GM23338 (cell line): ENCODE results near the gene LYPD4. TPM values are rescaled to one million over a fixed set of nuclear protein-coding genes. Genes with fewer than 3 reads are reported as not detected.

Experiments used
- ATAC-seq: fragments of 200-7000 bp; cut with Tn5 transposase; 3 replicates; pipeline ENCODE4 v1.9.1; 2020
- DNase-seq: peaks from one replicate; pipeline ENCODE4 v3.0.0-alpha.2; 2015; ENCODE audit warnings: low spot score
- H2AFZ ChIP-seq: fragments of 200-600 bp; sonication (generic); 2 replicates; pipeline ENCODE4 v1.8.0; 2016; ENCODE audit warnings: antibody characterized with exemption, mild to moderate bottlenecking, moderate library complexity
- H3F3A ChIP-seq: fragments of 200-600 bp; sonication (generic); replicated peaks from 2 replicates; pipeline ENCODE4 v1.8.0; 2017; ENCODE audit warnings: antibody characterized with exemption, mixed run types, low read depth
- H3K27ac ChIP-seq: fragments of 200-600 bp; sonication (generic); 2 replicates; pipeline ENCODE4 v1.6.1; 2016; ENCODE audit warnings: low read depth
- H3K27me3 ChIP-seq: fragments of 200-600 bp; sonication (generic); 2 replicates; pipeline ENCODE4 v1.8.0; 2016; ENCODE audit warnings: mild to moderate bottlenecking, mixed run types, moderate library complexity; ENCODE audit not compliant: insufficient read depth
- H3K36me3 ChIP-seq: fragments of 200-600 bp; sonication (generic); 2 replicates; pipeline ENCODE4 v1.8.0; 2016; ENCODE audit warnings: mild to moderate bottlenecking; ENCODE audit not compliant: insufficient read depth
- H3K4me1 ChIP-seq: fragments of 200-600 bp; sonication (generic); 2 replicates; pipeline ENCODE4 v1.8.0; 2016; ENCODE audit warnings: mild to moderate bottlenecking, moderate library complexity; ENCODE audit not compliant: insufficient read depth
- H3K4me2 ChIP-seq: fragments of 200-600 bp; sonication (generic); 2 replicates; pipeline ENCODE4 v1.7.1; 2017; ENCODE audit warnings: mixed run types
- H3K4me3 ChIP-seq: fragments of 200-600 bp; sonication (generic); 2 replicates; pipeline ENCODE4 v1.6.1; 2016; ENCODE audit warnings: mixed run types
- H3K79me2 ChIP-seq: fragments of 200-600 bp; sonication (generic); replicated peaks from 2 replicates; pipeline ENCODE4 v1.8.0; 2017; ENCODE audit warnings: mild to moderate bottlenecking; ENCODE audit not compliant: insufficient read depth
- H3K9me2 ChIP-seq: fragments of 200-600 bp; sonication (generic); 2 replicates; pipeline ENCODE4 v1.8.0; 2017; ENCODE audit not compliant: insufficient read depth
- H4K20me1 ChIP-seq: fragments of 200-600 bp; sonication (generic); replicated peaks from 2 replicates; pipeline ENCODE4 v1.8.0; 2017; ENCODE audit warnings: mild to moderate bottlenecking; ENCODE audit not compliant: insufficient read depth
- H3K27ac Mint-ChIP-seq: 2 replicates; pipeline ENCODE4 v1.8.0; 2020; ENCODE audit warnings: inconsistent platforms, mild to moderate bottlenecking, moderate library complexity, mixed read lengths
- H3K27me3 Mint-ChIP-seq: 3 replicates; pipeline ENCODE4 v1.8.0; 2022; ENCODE audit warnings: low read depth, mild to moderate bottlenecking, moderate library complexity, mixed read lengths, inconsistent platforms; ENCODE audit not compliant: insufficient read depth, poor library complexity
- H3K36me3 Mint-ChIP-seq: 3 replicates; pipeline ENCODE4 v1.8.0; 2021; ENCODE audit warnings: low read depth, mild to moderate bottlenecking, inconsistent platforms, moderate library complexity, mixed read lengths
- H3K4me1 Mint-ChIP-seq: 3 replicates; pipeline ENCODE4 v1.8.0; 2020; ENCODE audit warnings: mild to moderate bottlenecking, inconsistent platforms, mixed read lengths
- H3K4me3 Mint-ChIP-seq: 3 replicates; pipeline ENCODE4 v1.8.0; 2021; ENCODE audit warnings: moderate library complexity, mild to moderate bottlenecking, inconsistent platforms, mixed read lengths
- H3K9me3 Mint-ChIP-seq: 3 replicates; pipeline ENCODE4 v1.8.0; 2020; ENCODE audit warnings: moderate library complexity, mild to moderate bottlenecking, inconsistent platforms, mixed read lengths
- CREB1 ChIP-seq: fragments of 250-450 bp; sonication (Bioruptor Pico); IDR thresholded peaks from 2 replicates; pipeline ENCODE4 v1.5.0; 2020; ENCODE audit warnings: low read depth, mild to moderate bottlenecking, moderate library complexity
- CTCF ChIP-seq, 2 experiments: fragments of 200-600 bp in 1 of 2; sonication (generic) in 1 of 2; conservative IDR thresholded peaks; 2 replicates each; pipeline versions ENCODE4 v1.5.1 to v1.6.1; 2016 to 2017; ENCODE audit warnings: antibody characterized with exemption in 2 of 2, low read depth in 2 of 2, mild to moderate bottlenecking in 2 of 2, moderate library complexity in 1 of 2
- ETS1 ChIP-seq: IDR thresholded peaks from 2 replicates; pipeline ENCODE4 v1.6.1; 2016; ENCODE audit warnings: antibody characterized with exemption
- EZH2phosphoT487 ChIP-seq: fragments of 200-600 bp; sonication (generic); IDR thresholded peaks from one replicate; pipeline ENCODE4 v1.8.1; 2018; ENCODE audit warnings: antibody characterized with exemption; ENCODE audit not compliant: unreplicated experiment
- JUNB ChIP-seq: IDR thresholded peaks from one replicate; pipeline ENCODE4 v1.6.1; 2016; ENCODE audit warnings: antibody characterized with exemption; ENCODE audit not compliant: unreplicated experiment
- NANOG ChIP-seq: IDR thresholded peaks from 2 replicates; pipeline ENCODE4 v1.6.1; 2016; ENCODE audit warnings: antibody characterized with exemption, borderline replicate concordance
- POLR2AphosphoS5 ChIP-seq: IDR thresholded peaks from 2 replicates; pipeline ENCODE4 v1.6.1; 2016; ENCODE audit warnings: antibody characterized with exemption, low read depth
- REST ChIP-seq: IDR thresholded peaks from one replicate; pipeline ENCODE4 v1.6.1; 2018; ENCODE audit warnings: antibody characterized with exemption; ENCODE audit not compliant: unreplicated experiment
- STAT1 ChIP-seq: IDR thresholded peaks from one replicate; pipeline ENCODE4 v1.6.1; 2016; ENCODE audit warnings: antibody characterized with exemption; ENCODE audit not compliant: unreplicated experiment
- ZNF114 ChIP-seq: fragments of 250-450 bp; sonication (Bioruptor Pico); IDR thresholded peaks from 2 replicates; pipeline ENCODE4 v1.5.0; 2020; ENCODE audit warnings: mild to moderate bottlenecking, moderate library complexity
- ZNF331 ChIP-seq: fragments of 250-450 bp; sonication (Bioruptor Pico); IDR thresholded peaks from 2 replicates; pipeline ENCODE4 v1.5.0; 2020; ENCODE audit warnings: low read depth, mild to moderate bottlenecking, moderate library complexity
- ZNF462 ChIP-seq: fragments of 250-450 bp; sonication (Bioruptor Pico); IDR thresholded peaks from 2 replicates; pipeline ENCODE4 v1.5.0; 2020; ENCODE audit warnings: mild to moderate bottlenecking, moderate library complexity
- polyA plus RNA-seq: library from polyadenylated mRNA; unstranded; fragments of >200 nt; fragmentation: Nextera tagmentation; extraction: Ambion mirVana; gene quantifications from 2 replicates; pipeline ENCODE4 v1.2.1, GENCODE V29; 2016
- total RNA-seq: library from RNA; depleted of rRNA; stranded (reverse); fragments of >200 nt; shearing (Covaris generic); gene quantifications from 2 replicates; pipeline ENCODE4 v1.2.3, GENCODE V29; 2014

LYPD4 gene
- total and polyA plus RNA-seq, 2 experiments from 2014 or later: not detected

GRCh38 chr19:41799444-41800000 lies 45.0 kb downstream of the LYPD4 start:
- Mint-ChIP-seq H3K27me3 (peaks cover 9% of the 10 kb centered on the region), H3K36me3 (no peaks in the 10 kb centered on the region; the same call in 2 of the 3 replicates), H3K9me3 (peaks cover 10% of the 10 kb centered on the region), H3K4me1 (peaks cover 5% of the 10 kb centered on the region; the same call in 2 of the 3 replicates), H3K4me3 (no peak overlapping the region), H3K27ac (no peak overlapping the region)
- Histone ChIP-seq H3K4me2 (no peak overlapping the region), H3K79me2 (no peaks in the 10 kb centered on the region), H3K27ac (no peak overlapping the region), H3K9me2 (no peaks in the 10 kb centered on the region), H3K4me1 (no peaks in the 10 kb centered on the region), H2AFZ (no peak overlapping the region), H3K4me3 (no peak overlapping the region), H4K20me1 (no peaks in the 10 kb centered on the region), H3K36me3 (no peaks in the 10 kb centered on the region), H3F3A (no peaks in the 10 kb centered on the region), H3K27me3 (no peaks in the 10 kb centered on the region)
- TF ChIP-seq CREB1 (CRISPR knock-in tag) (no peak), CTCF (conservative IDR thresholded peaks at IDR 0.05; ENCODE audit: low read depth in 2 of 2) (no peak), POLR2AphosphoS5 (no peak), ZNF462 (CRISPR knock-in tag) (no peak), EZH2phosphoT487 (no peak), JUNB (no peak), ETS1 (no peak), ZNF331 (no peak), STAT1 (no peak), ZNF114 (CRISPR knock-in tag) (no peak), REST (no peak), NANOG (no peak)
- ATAC-seq: no peak
- DNase-seq: no peak
